HepG2 (cell line): Measurements from ENCODE around the gene EBF4. TPM values are rescaled to one million over a fixed set of nuclear protein-coding genes. Genes with fewer than 3 reads are reported as not detected.

Experiments
- ATAC-seq: fragments of 200-7000 bp; cut with Tn5 transposase; 3 replicates; pipeline ENCODE4 v1.9.1; 2020; ENCODE audit warnings: mild to moderate bottlenecking, moderate library complexity
- BruUV-seq: library from RNA; stranded (reverse); fragments of 400-500 nt; replicated peaks from 2 replicates; lab custom pipeline; 2021; lab: Mats Ljungman, UMichigan
- CTCF ChIA-PET: fragments of 300-600 bp; formaldehyde crosslinking; extraction: SDS; loops from one replicate; lab custom pipeline; 2021; ENCODE audit warnings: low total read pairs, inconsistent platforms, low intra/inter-chr PET ratio; lab: Yijun Ruan, JAX
- POLR2A ChIA-PET: fragments of 350-600 bp; sonication (Branson Sonifier 250); formaldehyde crosslinking; loops from one replicate; lab custom pipeline; 2020; ENCODE audit warnings: antibody characterized with exemption, inconsistent platforms; lab: Yijun Ruan, JAX
- DNase-seq: peaks from one replicate; pipeline ENCODE4 v3.0.0-alpha.2; 2015; ENCODE audit warnings: low spot score
- FAIRE-seq: peaks from 3 replicates; lab custom pipeline; 2011; peaks lifted over from hg19 to GRCh38; lab: Jason Lieb, UNC
- H2AFZ ChIP-seq: one replicate; pipeline ENCODE4 v1.6.1; 2011; ENCODE audit warnings: low read length, inconsistent platforms
- H3K27ac ChIP-seq: fragments of 300-600 bp; 3 replicates; pipeline ENCODE4 v1.8.0; 2011; ENCODE audit warnings: mixed run types, mild to moderate bottlenecking, mixed read lengths, low read length, inconsistent platforms; ENCODE audit not compliant: insufficient read depth; ENCODE audit errors: extremely low read length
- H3K27me3 ChIP-seq, 2 experiments: fragments of 200-600 bp in 1 of 2; 2 replicates in 1 of 2; 3 replicates in 1 of 2; pipeline versions ENCODE4 v1.6.0 to v1.8.0; 2011; ENCODE audit warnings: low read length in 2 of 2, mild to moderate bottlenecking in 2 of 2, moderate library complexity in 2 of 2, inconsistent platforms in 1 of 2; ENCODE audit not compliant: insufficient read depth in 2 of 2, control insufficient read depth in 1 of 2
- H3K36me3 ChIP-seq, 2 experiments: fragments of 200-600 bp in 1 of 2; replicated peaks in 1 of 2; 2 replicates in 1 of 2; 3 replicates in 1 of 2; pipeline versions ENCODE4 v1.5.1 to v1.8.0; 2011; ENCODE audit warnings: low read length in 2 of 2, inconsistent platforms in 1 of 2; ENCODE audit not compliant: insufficient read depth in 2 of 2, control insufficient read depth in 1 of 2
- H3K4me1 ChIP-seq: 2 replicates; pipeline ENCODE4 v1.5.1; 2012; ENCODE audit warnings: low read length, inconsistent platforms; ENCODE audit not compliant: insufficient read depth
- H3K4me2 ChIP-seq: 2 replicates; pipeline ENCODE4 v1.6.0; 2011; ENCODE audit warnings: low read depth, low read length, inconsistent platforms
- H3K4me3 ChIP-seq, 3 experiments: fragments of 200-600 bp in 1 of 3; sonication (generic), shearing (Covaris generic) in 1 of 3; replicated peaks in 1 of 3; 2 replicates each; pipeline ENCODE4 v1.5.1; 2011 to 2016; ENCODE audit warnings: low read length in 3 of 3, inconsistent platforms in 2 of 3, low read depth in 2 of 3, mild to moderate bottlenecking in 2 of 3, control low read depth in 1 of 3, mixed read lengths in 1 of 3; ENCODE audit not compliant: insufficient read depth in 1 of 3
- H3K79me2 ChIP-seq: one replicate; pipeline ENCODE4 v1.6.1; 2011; ENCODE audit warnings: low read length, inconsistent platforms; ENCODE audit not compliant: insufficient read depth
- H3K9ac ChIP-seq: 2 replicates; pipeline ENCODE4 v1.6.0; 2011; ENCODE audit warnings: mild to moderate bottlenecking, low read depth, low read length, inconsistent platforms; ENCODE audit not compliant: insufficient read depth
- H3K9me3 ChIP-seq: 2 replicates; pipeline ENCODE4 v1.5.1; 2012; ENCODE audit warnings: mild to moderate bottlenecking, low read length
- H4K20me1 ChIP-seq: 2 replicates; pipeline ENCODE4 v1.6.0; 2011; ENCODE audit warnings: inconsistent platforms, mild to moderate bottlenecking, low read length, moderate library complexity; ENCODE audit not compliant: insufficient read depth
- CCAR2 ChIP-seq: fragments of 200-400 bp; formaldehyde crosslinking; optimal IDR thresholded peaks from 2 replicates; pipeline ENCODE3; 2018; ENCODE audit warnings: low read depth, mild to moderate bottlenecking, low read length, moderate library complexity
- EED ChIP-seq: sonication (generic); formaldehyde crosslinking; IDR thresholded peaks from 2 replicates; pipeline ENCODE4 v1.5.0; 2020; ENCODE audit warnings: mild to moderate bottlenecking, missing genetic modification reagents
- NR2F1 ChIP-seq, 2 experiments: fragments of 450-650 bp in 1 of 2; formaldehyde crosslinking in 1 of 2; IDR thresholded peaks; 2 replicates each; pipeline versions ENCODE4 v1.5.0 to v1.6.1; 2016 to 2020; ENCODE audit warnings: mild to moderate bottlenecking in 1 of 2, missing compliant biosample characterization in 1 of 2, missing genetic modification reagents in 1 of 2, moderate library complexity in 1 of 2
- PAF1 ChIP-seq: IDR thresholded peaks from 2 replicates; pipeline ENCODE4 v1.6.1; 2016; ENCODE audit warnings: missing genetic modification reagents, missing compliant biosample characterization
- SIN3A ChIP-seq: IDR thresholded peaks from 2 replicates; pipeline ENCODE4 v1.6.1; 2011; ENCODE audit warnings: low read depth, mild to moderate bottlenecking, control low read depth, low read length, borderline replicate concordance
- SMAD9 ChIP-seq: sonication (generic); formaldehyde crosslinking; IDR thresholded peaks from 2 replicates; pipeline ENCODE4 v1.5.1; 2020; ENCODE audit warnings: mild to moderate bottlenecking, missing genetic modification reagents
- SOX6 ChIP-seq, 2 experiments: fragments of 450-650 bp in 1 of 2; sonication (generic) in 1 of 2; formaldehyde crosslinking in 1 of 2; IDR thresholded peaks; 2 replicates each; pipeline versions ENCODE4 v1.4.0 to v1.6.1; 2017 to 2020; ENCODE audit warnings: antibody characterized with exemption in 1 of 2, mild to moderate bottlenecking in 1 of 2, missing genetic modification reagents in 1 of 2
- STAT6 ChIP-seq: sonication (generic); formaldehyde crosslinking; IDR thresholded peaks from 2 replicates; pipeline ENCODE4 v1.4.0; 2020; ENCODE audit warnings: missing genetic modification reagents, mild to moderate bottlenecking, borderline replicate concordance
- TBP ChIP-seq: sonication (generic); formaldehyde crosslinking; IDR thresholded peaks from 2 replicates; pipeline ENCODE4 v1.5.0; 2020; ENCODE audit warnings: missing genetic modification reagents
- TRAFD1 ChIP-seq: sonication (generic); formaldehyde crosslinking; IDR thresholded peaks from 2 replicates; pipeline ENCODE4 v1.5.1; 2020; ENCODE audit warnings: missing genetic modification reagents, mild to moderate bottlenecking, borderline replicate concordance
- ZNF138 ChIP-seq: sonication (generic); formaldehyde crosslinking; IDR thresholded peaks from 2 replicates; pipeline ENCODE4 v1.5.0; 2020; ENCODE audit warnings: mild to moderate bottlenecking, low read depth, missing genetic modification reagents
- ZNF282 ChIP-seq: fragments of 450-650 bp; IDR thresholded peaks from 2 replicates; pipeline ENCODE4 v1.6.1; 2018; ENCODE audit not compliant: partially characterized antibody
- ZNF619 ChIP-seq: sonication (generic); formaldehyde crosslinking; IDR thresholded peaks from 2 replicates; pipeline ENCODE4 v1.4.0; 2020; ENCODE audit warnings: mild to moderate bottlenecking, missing genetic modification reagents
- ZNF670 ChIP-seq: sonication (generic); formaldehyde crosslinking; IDR thresholded peaks from 2 replicates; pipeline ENCODE4 v1.8.0; 2022; ENCODE audit warnings: mild to moderate bottlenecking, missing genetic modification reagents, borderline replicate concordance
- ZNF710 ChIP-seq: sonication (generic); formaldehyde crosslinking; IDR thresholded peaks from 2 replicates; pipeline ENCODE4 v1.5.0; 2020; ENCODE audit warnings: mild to moderate bottlenecking, missing genetic modification reagents, borderline replicate concordance
- ZNF746 ChIP-seq: sonication (generic); formaldehyde crosslinking; IDR thresholded peaks from 2 replicates; pipeline ENCODE4 v1.8.0; 2022; ENCODE audit warnings: mild to moderate bottlenecking, missing genetic modification reagents
- WGBS: methylation state at CpG from one replicate; pipeline ENCODE4 v1.1.6; 2017; ENCODE audit warnings: low lambda C conversion rate; 5-methylcytosine and 5-hydroxymethylcytosine counted together
- in situ Hi-C: cut with HindIII; loops from 2 replicates; pipeline ENCODE4 v1.10.0; 2017; ENCODE audit warnings: low pct_unique_long_range_greater_than_20kb; ENCODE audit not compliant: extremely low pct_ligation_motif_present
- intact Hi-C: fragments of 100-400 bp; cut with micrococcal nuclease; formaldehyde crosslinking; loops from one replicate; pipeline ENCODE4 v1.10.0; 2022; ENCODE audit not compliant: unreplicated experiment
- polyA plus RNA-seq, 8 experiments: library from polyadenylated mRNA; depleted of rRNA in 3 of 8; stranded (reverse) in 7 of 8; unstranded in 1 of 8; fragments of >200 nt; fragmentation: Illumina TruSeq in 4 of 8; extraction: Trizol in 4 of 8; gene quantifications; 2 replicates each; pipeline versions ENCODE4 v1.2.1 to v1.2.3, GENCODE V29; 2011 to 2016; ENCODE audit warnings: low read depth in 4 of 8, missing spikeins in 1 of 8, mixed read lengths in 1 of 8; ENCODE audit not compliant: insufficient read depth in 1 of 8
- total RNA-seq, 5 experiments: library from RNA; depleted of rRNA; stranded (reverse); fragments of >200 nt; fragmentation: Illumina TruSeq; extraction: Trizol; gene quantifications; 2 replicates each; pipeline ENCODE4 v1.2.3, GENCODE V29; 2016; ENCODE audit warnings: low read depth in 1 of 5

Gene EBF4
- total and polyA plus RNA-seq, 2 of the 13 experiments (the other 11 are each of a cell fraction or from before 2014, with no cell fraction given) = 0.84 to 2.2 TPM

DNA sequence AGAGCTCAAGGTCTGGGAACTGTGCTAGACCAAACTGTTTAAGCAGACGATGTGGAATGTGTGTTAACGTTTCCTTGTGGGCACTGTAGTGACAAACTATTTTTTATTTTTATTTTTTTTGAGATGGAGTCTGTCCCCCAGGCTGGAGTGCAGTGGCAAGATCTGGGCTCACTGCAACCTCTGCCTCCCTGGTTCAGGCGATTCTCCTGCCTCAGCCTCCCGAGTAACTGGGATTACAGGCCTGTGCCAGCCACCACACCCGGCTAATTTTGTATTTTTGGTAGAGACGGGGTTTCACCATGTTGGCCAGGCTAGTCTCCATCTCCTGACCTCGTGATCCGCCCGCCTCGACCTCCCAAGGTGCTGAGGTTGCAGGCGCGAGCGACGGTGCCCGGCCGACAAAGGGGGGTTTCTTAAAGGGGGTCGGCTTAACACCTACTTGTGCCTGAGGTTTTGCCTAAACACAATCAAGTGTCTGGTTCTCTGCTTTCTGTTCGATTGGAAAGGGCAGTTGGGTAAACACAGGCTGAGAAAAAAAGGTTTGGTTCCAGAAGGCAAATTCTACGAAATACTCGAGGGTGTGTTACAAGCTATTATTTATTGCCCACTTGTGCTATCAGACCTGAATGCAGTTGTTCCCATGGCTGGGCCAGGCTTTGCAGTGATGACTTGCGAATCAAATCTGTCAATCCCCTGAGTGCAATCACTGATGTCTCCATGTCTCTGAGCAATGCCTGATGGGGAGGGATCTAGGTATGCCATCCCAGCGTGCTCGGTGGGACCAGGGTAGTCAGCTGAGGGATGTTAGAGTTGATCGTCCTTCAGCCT, 38.8 kb upstream of the EBF4 start:
- H3K9ac ChIP-seq = peak overlapping the region; percentile 88
- ChIA-PET CTCF (no interaction called here), POLR2A (interaction anchor here (0.7 to 7.0 kb wide), 11 partner anchors 11 to 392 kb away, joined by 3 to 151 read pairs (median 7); partner anchors contain the start of genes IDH3B, MRPS26, SNRPB and ZNF343)
- H3K9me3 ChIP-seq = no peaks in the 10 kb centered on the region
- H3K4me1 ChIP-seq = peaks cover 43% of the 10 kb centered on the region
- in situ Hi-C loops = no loop called here
- intact Hi-C loops = loop anchor here (5.0 kb wide), 2 partner anchors 141 to 186 kb away; no protein-coding TSS in a partner anchor
- H3K79me2 ChIP-seq = peaks cover 46% of the 10 kb centered on the region
- FAIRE-seq (no peak), DNase-seq (no peak), ATAC-seq (no peak)
- H4K20me1 ChIP-seq = peaks cover 52% of the 10 kb centered on the region
- no peaks in the 10 kb centered on the region; a peak in 1 of 5 replicates for H3K27me3 ChIP-seq
- peak overlapping the region; percentile 100 for H3K4me2 ChIP-seq
- 15% methylated on average over 24 of the region's 24 CpGs for WGBS
- peaks cover 34 to 51% of the 10 kb centered on the region in 2 experiments for H3K36me3 ChIP-seq
- peak overlapping the region; percentile 60 to 97 (median 83) for H3K4me3 ChIP-seq
- peak overlapping the region; percentile 90 for H3K27ac ChIP-seq
- H2AFZ ChIP-seq = no peak overlapping the region
- no TSS peak for BruUV-seq
- TF ChIP-seq TRAFD1 (CRISPR knock-in tag) (no peak), ZNF670 (CRISPR knock-in tag) (no peak), PAF1 (CRISPR knock-in tag) (peak; percentile 65), ZNF138 (CRISPR knock-in tag) (0 out of 2 replicates have a peak, but pooled peaks have one; percentile 51), NR2F1 (CRISPR knock-in tag; IDR thresholded peaks at IDR 0.05) (no peak), ZNF746 (CRISPR knock-in tag) (no peak), SIN3A (no peak), SMAD9 (CRISPR knock-in tag) (no peak), STAT6 (0 out of 2 replicates have a peak, but pooled peaks have one; percentile 14), EED (no peak), CCAR2 (peak; percentile 38), ZNF282 (no peak), SOX6 (IDR thresholded peaks at IDR 0.05) (no peak), SOX6 (CRISPR knock-in tag; IDR thresholded peaks at IDR 0.05) (peak; percentile 16; the same call in 1 of the 2 replicates), TBP (CRISPR knock-in tag) (no peak), ZNF710 (0 out of 2 replicates have a peak, but pooled peaks have one; percentile 6), ZNF619 (CRISPR knock-in tag) (0 out of 2 replicates have a peak, but pooled peaks have one; percentile 7)
